ENCODE data around the gene RBKS. TPM values are rescaled to one million over a fixed set of nuclear protein-coding genes. Genes with fewer than 3 reads are reported as not detected.

RBKS gene
- total RNA-seq, 1 donor from 2014 or later: 0.83 TPM

- no peak for TF ChIP-seq CTCF (IDR thresholded peaks at IDR 0.05)
- no peaks in the 10 kb centered on the region for H3K36me3 Mint-ChIP-seq (ENCODE audit: unreplicated experiment)
- no peak for DNase-seq (ENCODE audit: extremely low spot score, unreplicated experiment)
- peaks cover 3% of the 10 kb centered on the region for H3K4me1 Mint-ChIP-seq (ENCODE audit: unreplicated experiment)
- no peak overlapping the region for H3K27ac Mint-ChIP-seq (ENCODE audit: unreplicated experiment)
- no peaks in the 10 kb centered on the region for H3K27me3 Mint-ChIP-seq (ENCODE audit: unreplicated experiment)
- H3K4me3 Mint-ChIP-seq (ENCODE audit: unreplicated experiment): peak overlapping the region; percentile 17
- H3K9me3 Mint-ChIP-seq (ENCODE audit: unreplicated experiment): peaks cover 3% of the 10 kb centered on the region
These were observed 154.8 kb downstream of the RBKS start for GRCh38 chr2:27735263-27735904.

- no peaks in the 10 kb centered on the region for H3K27me3 Mint-ChIP-seq (ENCODE audit: unreplicated experiment)
- DNase-seq (ENCODE audit: extremely low spot score, unreplicated experiment): no peak
- H3K4me3 Mint-ChIP-seq (ENCODE audit: unreplicated experiment): no peak overlapping the region
- H3K4me1 Mint-ChIP-seq (ENCODE audit: unreplicated experiment): peaks cover 3% of the 10 kb centered on the region
- H3K27ac Mint-ChIP-seq (ENCODE audit: unreplicated experiment): no peak overlapping the region
- no peaks in the 10 kb centered on the region for H3K36me3 Mint-ChIP-seq (ENCODE audit: unreplicated experiment)
- no peak for TF ChIP-seq CTCF (IDR thresholded peaks at IDR 0.05)
- H3K9me3 Mint-ChIP-seq (ENCODE audit: unreplicated experiment): peaks cover 3% of the 10 kb centered on the region
These were observed 155.9 kb downstream of the RBKS start for GRCh38 chr2:27734305-27734704.

Other genes with a start within 250 kb of the RBKS start
- 37.9 and 41.2 TPM in 2 replicates for gene SUPT7L, start 226.8 kb downstream of the RBKS start, total RNA-seq
- 20.5 and 20.7 TPM in 2 replicates for gene SLC4A1AP, start 226.5 kb downstream of the RBKS start, total RNA-seq
- 43.5 and 51.6 TPM in 2 replicates for gene MRPL33, start 118.7 kb downstream of the RBKS start, total RNA-seq
- 43.6 and 57.4 TPM in 2 replicates for gene BABAM2, start 342 bp upstream of the RBKS start, total RNA-seq